Limb (tissue), 2 donors: Measurements from ENCODE around the gene S100A13.

Experiments used
- DNase-seq, 2 donors: peaks; one replicate each; pipeline ENCODE4 v3.0.0-alpha.2; 2016; ENCODE audit errors: extremely low spot score in 2 of 2

S100A13 gene

DNA sequence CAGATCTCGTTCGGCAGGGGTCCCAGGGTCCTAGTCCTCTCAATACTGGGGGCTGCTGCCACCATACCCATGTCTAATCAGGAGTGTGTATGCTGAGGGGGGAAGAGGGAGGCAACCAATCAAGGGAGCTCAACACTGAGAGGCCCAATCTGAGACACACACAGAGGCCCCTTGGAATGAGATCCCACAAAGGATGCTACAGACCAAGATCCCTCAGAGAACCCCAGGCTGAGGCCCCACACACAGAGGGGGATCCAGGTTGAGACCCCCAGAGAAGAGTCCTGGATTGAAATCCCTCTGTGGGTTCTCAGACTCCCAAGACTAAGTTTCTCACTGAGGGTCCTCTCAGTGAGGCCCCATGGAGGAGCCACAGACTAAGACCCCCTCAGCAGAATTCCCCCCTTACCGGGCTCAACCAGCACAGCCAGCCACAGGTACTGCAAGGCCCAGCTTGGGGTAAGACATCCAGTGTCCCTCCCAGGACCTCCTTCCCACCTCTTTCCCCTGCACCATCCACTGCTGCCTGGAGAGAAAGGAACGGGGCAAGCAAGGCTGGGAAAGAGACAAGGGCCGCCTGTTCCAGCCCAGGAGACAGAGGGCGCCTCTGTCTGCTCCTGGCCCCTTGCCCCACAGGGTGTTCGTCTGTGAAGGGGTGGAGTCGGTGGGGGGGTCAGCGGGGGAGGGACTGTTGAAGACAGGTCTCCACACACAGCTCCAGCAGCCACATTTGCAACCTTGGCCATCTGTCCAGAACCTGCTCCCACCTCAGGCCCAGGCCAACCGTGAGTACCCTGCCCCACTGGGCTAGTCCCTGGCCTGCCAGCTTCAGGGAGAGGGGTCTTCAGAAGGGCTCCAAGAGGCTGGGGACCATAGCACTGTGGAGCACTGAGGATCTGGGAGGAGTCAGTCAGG is 666 bp upstream of the S100A13 start, which contains the start of gene S100A1:
TSS of gene S100A1 (plus strand) at position 720 of the 912 bp plus-strand sequence. CDS start 2,088 bp downstream, outside the sequence.
- peak in 1 of 2 donors; percentile 63 for DNase-seq

DNA sequence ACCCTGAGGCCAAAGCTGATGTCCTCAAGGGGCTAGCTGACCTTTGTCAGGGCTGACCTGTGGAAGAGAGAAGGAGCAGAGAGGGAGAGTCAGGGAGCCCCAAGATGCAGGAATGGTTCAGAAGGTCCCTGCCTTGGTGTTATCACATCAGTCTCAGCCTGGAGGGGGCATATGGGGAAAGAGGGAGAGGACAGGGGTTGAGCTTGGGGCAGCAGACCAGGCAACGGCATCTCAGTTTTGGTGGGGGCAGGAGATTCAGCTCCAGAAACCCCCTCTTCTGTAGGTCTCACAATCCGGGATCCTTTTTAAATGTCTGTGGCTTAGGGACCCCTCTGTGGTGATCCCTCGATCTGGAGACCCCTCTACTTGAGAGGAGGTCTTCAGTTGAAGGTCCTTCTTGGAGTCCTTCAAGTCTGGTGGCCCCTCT is 815 bp downstream of the S100A13 start:
- no peak for DNase-seq

DNA sequence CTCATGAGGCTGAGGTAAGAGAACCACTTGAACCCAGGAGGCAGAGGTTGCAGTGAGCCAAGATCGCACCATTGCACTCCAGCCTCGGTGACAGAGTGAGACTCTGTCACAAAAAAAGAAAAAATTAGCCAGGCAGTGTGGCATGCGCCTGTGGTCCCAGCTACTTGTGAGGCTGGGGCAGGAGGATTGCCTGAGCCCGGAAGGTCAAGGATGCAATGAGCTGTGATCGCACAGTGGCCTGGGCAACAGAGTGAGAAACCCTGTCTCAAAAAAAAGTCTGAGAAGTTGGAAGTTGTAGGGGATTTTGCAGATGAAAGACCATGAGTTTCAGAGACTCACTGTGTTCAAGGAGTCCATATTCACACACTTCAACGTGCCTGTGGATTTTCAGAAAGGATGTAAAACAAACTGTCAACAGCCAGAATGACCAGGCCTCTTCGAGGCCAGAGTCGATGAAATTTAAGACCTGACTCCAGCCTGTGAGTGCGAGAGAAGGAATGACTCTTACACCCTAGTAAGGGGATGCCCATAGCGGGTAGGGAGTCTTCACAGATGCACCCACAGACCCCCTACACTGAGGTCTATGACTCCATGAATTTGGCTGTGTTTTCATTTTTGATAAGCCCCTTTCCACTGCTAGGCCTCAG is 2.2 kb downstream of the S100A13 start:
- DNase-seq: no peak

DNA sequence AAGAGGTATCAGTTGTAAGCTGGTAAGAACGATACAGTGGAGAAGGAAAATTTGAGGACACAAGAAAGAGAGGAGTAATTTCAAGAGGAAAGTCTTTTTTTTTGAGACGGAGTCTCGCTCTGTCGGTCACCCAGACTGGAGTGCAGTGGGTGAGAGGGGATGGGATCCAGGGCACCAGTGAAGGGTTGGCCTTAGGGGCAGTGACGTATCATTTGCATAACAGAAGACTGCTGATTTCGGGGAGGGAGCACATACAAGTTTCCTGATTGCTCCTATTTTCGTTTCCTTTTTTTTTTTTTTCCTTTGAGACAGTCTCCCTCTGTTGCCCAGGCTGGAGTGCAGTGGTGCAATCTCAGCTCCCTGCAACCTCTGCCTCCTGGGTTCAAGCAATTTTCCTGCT is 4.2 kb downstream of the S100A13 start:
- no peak for DNase-seq

DNA sequence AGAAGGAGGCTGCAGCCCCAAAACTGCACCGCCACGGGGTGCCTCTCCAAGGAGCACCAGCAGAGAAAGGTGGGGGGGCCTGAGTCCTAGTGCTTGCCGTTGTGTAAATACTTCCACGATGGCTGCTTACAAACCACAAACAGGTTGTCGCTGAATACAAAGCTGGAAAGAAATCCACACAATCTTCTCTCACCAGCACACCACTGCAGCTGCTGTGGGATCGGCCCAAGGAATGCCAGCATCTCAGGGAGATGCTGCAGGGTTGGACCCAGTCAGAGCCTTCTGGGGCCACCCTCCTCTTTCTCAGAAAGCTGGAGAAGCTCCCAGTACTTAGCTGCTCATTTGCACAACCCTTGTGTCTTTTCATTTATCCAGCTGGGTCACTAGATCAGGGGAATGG is 8.1 kb downstream of the S100A13 start:
- DNase-seq: no peak

DNA sequence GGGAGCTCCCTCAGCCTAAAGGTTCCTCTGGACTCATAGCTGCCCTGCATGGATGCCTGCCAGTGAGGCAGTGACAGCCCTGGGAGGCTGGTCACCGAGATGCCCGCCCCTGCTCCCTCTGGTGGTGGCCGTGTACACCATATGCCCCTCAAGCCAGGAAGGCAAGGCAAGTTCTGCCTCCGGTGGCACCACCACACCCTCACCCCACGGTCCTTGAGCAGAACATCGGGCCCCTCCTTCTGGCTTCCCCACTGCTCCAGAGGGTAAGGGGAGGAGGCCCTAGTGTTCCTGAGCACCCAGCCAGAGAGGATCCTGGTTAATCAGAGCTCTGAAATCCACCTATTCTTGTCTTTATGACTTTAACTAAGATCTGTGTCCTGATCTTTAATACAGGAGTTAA is 9.6 kb downstream of the S100A13 start:
- DNase-seq: peak in 1 of 2 donors; percentile 79

DNA sequence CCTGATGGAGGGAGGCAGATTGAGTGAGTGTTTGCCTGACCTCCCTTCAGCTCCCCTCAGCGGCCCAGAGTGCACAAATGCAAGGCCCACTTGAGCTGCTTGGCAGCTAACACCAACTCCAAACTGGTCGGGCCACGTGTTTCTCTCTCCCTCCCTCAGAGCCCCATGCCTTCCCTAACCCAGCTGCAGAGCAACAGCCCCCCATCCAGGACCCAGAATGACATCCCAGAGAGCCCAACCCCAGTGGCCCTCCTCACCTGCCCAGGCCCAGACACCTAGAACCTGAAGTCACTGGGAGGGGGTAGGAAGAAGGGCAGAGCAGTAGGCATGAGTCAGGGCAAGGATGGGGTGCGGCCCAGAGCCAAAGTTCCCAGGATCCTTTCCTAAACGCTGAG is 10.4 kb downstream of the S100A13 start:
- DNase-seq: no peak

DNA sequence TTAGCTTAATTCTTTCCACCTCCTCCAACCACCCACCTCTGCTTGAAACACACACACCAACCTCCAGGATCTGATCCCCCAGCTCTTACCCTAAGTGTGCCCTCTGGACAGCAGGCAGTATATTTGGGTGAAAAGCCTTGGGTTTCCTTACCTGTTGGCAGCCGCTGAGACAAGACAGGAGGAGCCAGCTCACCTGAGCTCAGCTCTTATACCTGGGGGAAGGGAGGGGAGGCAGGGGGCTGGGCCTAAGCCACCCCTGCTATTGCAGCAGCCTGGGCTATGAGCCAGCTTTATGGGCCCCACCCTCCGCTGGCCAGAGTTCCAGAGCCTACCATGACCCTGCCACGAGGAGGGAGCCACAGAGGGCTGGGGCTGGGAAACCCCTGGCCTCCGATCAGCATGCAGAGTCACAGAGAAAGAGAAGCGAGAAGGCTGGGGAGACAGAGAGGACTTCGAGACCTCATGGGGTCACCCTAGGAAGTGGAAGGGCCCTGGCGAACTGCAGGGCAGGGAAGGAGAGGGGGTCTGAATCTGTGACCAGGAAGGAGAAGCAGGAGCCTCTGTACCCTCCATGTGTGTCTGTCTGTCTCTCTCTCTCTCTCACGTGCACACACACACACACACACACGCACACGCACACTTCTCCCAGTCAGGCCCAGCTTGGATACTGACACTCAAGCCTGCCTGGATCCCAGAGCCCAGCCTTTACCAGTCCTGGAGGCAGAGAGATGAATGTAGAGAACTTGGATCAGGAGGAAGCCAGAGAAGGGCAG is 11.0 kb downstream of the S100A13 start, which contains the start of gene S100A14:
TSS of gene S100A14 (minus strand) at position 182 of the 773 bp plus-strand sequence. CDS start 467 bp downstream, outside the sequence.
- DNase-seq: no peak

DNA sequence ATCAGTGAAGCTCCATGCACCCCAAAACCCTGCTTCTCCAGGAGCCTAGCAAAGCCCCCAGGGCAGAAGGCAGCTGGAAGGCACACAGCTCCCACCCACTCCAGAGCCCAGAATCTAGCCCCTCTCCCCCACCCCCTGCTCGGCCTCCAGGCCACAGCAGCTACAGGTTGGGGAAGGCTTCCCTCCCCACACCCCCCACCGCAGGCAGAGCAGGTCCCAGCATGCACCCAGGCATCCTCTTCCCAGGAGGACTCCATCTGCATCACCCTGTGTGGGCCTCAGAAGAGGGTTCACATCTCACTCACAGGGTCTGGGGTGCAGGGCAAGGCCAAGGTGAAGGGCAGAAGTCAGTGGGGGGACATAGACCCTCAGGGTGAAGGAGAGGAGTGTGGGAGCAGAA is 11.9 kb downstream of the S100A13 start:
- no peak for DNase-seq

DNA sequence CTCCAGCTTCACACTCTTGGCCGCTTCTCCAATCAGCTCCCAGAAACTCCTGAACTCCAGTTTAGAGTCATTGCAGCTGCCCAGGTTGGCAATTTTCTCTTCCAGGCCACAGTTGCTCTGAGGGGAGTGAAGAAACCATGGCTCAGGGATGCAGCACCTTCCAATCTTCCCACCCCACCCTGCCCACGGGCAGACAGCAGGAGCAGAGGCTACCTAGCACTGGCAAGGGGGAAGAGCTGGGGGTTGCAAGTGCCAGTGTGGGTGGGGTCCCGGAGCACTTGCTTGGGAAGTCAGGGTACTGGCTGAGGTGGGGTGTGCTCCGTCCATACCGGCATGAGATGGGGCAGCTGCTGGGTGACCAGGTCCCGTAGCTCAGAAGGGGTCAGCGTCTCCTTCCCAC is 12.4 kb downstream of the S100A13 start:
- DNase-seq: no peak

DNA sequence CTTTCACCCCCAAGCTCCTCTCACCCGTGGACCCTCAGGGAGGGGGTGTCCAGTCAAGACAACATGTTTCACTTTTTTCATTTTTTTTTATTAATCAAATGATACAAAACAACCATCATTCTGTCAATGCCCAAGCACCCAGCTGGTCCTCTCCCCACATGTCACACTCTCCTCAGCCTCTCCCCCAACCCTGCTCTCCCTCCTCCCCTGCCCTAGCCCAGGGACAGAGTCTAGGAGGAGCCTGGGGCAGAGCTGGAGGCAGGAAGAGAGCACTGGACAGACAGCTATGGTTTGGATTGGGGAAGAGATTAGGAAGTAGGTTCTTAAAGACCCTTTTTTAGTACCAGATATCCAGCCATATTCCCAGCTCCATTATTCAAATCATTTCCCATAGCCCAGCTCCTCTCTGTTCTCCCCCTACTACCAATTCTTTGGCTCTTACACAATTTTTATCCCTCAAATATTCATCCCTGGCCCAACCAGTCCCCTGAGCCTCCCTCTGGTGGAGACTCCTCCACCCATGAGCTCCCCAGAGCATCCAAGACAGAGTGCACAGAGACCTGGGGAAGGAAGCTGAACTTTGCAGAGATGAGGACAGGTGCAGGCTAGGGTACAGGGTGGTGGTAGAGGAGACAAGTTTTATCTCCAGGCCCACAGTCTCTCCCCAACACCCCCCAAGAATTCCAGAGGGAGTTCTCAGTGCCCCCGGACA is 13.0 kb downstream of the S100A13 start:
- no peak for DNase-seq

DNA sequence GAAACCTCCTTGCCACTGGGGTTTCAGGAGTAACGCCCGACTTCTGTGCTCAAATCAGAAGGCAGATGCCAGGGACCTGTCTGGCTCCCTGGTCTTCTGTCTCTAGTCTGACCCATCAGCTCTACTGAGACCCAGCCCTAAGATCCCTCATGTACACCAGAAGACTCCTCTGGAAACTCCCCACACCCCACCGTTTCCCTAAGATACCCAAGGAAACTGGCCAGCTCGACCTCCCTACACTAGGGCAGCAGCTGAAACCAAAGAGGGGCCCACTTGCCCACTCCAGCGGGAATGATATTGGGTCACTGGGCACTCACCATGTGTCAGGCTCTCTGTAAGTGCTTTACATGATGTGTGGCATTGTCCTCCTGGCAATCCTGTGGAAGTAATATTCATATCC is 13.9 kb downstream of the S100A13 start:
- no peak for DNase-seq

DNA sequence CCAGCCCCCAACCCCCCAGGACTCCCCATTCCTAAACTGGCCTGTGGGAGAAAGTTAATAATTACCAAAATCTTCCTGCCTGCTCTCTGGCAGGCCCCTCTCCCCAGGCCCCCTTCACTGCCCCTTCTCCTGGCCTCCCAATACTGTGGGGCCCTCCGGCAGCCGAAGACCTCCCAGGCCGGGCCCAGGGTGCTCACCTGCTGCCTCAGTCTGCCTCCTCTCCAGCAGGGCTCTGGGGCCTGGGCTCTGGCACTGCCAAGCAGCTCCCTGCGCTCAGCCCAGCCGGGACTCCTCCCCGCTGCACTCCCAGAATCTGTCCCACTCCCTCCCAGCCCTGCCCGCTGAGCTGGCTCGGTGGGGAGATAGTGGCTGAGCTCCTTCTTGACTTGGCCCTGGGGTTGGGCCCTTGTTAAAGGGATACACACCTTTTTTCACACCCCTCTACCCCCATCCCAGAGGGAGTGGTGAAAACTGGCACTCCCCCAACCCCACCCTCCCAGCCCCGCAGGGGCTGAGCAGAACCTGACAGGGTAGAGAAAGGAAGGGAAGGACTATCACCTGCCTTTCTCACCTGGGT is 14.5 kb downstream of the S100A13 start, which contains the start of gene S100A16:
TSS of gene S100A16 (minus strand) at position 383 of the 577 bp plus-strand sequence. CDS start 4,986 bp downstream, outside the sequence.
- DNase-seq: peak in 1 of 2 donors; percentile 22

DNA sequence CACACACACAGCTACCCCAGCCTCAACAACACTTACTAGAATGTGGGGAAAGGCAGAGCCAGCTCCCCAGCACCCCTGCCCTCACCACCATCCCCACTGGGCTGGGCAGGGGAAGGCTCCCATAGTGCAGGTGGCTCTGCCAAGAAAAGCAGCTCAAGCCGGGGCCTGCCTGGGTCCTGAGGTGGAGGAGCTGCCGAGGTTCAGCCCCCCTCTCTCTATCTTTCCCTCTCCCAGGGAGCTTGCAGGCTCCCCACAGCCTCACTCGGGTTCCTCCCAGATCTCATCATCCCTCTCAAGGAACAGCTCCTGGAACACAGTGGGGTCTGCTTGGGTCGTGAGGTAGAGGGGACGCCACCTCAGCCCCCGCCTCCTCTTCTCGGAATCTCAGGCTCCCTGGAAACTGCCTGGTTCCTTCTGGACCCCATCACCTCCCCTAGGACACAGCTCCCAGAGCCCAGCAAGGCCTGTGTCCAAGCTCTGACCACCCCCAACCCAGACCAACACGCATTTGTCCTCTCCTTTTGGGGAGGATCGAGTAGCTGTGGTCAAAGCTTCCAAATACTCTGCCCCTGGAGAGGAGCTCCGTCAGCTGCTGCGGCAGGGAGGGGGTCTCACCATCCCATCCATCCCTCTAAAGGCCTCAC is 15.1 kb downstream of the S100A13 start:
- no peak for DNase-seq

DNA sequence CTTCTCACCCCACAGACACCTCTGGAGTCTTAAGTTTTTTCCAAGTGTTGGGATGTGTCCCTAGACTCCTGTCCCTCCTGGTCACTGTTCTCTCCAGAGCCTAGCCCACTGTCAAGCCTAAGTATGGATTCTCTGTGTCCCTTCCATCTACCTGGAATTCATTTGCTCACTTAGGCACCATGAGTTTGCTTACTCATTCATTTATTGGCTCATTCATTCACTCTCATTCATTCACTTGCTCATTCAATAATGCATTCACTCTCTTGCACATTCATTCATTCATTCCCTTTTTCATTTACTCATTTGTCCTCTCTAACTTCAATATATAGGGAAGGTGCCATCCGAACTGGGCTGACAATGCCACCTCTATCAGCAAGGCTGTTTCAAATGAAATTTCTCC is 15.9 kb downstream of the S100A13 start:
- DNase-seq: no peak

DNA sequence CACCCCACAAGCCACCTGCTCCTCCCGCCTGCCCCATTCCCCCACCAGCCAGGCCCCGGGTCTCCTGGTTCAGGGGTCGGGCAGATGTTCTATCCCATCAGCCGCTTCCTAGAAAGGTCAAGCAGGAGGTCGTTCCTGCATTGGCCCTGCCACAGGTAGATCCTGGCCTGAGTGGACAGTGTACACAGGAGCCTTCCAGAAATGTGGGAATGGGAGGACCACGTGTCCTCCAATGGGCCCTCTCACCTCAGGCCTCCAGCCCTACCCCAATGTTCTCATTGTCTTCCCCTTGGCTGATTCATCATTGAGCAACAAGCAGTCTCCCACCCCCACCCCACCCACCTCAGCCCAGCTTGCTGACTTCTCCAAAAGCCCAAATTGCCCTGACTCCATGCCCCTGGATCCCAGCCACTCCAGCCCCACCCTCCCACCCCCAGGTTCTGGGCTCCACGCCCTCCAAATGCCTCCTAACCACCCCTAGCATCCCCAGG is 16.4 kb downstream of the S100A13 start:
- DNase-seq: no peak

DNA sequence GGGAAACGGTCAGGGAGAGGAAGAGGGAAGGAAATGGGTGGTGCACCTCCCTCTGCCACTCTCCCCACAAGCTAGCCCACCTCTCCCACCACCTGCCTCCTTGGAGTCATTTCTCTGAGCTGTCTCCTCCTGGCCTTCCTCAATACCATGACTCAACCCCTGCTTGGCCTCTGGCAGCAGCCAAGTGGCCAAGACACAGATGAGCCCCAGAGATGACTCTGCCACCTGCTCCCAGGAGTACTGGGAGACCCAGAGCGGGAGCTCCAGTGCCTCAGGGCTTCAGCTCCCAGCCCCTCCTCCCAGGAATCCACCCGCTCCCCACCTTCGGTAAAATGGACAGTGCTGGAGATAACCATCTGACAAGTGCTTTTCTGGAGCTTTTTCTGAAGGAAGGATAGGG is 17.0 kb downstream of the S100A13 start:
- no peak for DNase-seq

DNA sequence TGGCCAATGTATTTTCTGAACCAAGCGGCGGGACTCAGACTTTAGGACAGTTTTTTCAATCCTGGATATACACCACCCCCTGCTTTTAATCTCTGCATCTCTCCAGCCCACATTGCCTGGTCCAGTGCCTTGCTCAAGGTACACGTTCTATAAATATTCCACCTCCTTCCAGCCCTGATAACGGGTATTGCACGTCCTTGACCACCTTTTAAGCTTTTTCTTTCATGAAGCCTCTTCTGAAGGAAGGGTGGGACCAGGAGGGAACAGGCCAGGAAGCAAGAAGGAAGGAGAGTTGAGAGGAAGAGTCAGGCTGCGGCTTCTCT is 17.8 kb downstream of the S100A13 start:
- no peak for DNase-seq

DNA sequence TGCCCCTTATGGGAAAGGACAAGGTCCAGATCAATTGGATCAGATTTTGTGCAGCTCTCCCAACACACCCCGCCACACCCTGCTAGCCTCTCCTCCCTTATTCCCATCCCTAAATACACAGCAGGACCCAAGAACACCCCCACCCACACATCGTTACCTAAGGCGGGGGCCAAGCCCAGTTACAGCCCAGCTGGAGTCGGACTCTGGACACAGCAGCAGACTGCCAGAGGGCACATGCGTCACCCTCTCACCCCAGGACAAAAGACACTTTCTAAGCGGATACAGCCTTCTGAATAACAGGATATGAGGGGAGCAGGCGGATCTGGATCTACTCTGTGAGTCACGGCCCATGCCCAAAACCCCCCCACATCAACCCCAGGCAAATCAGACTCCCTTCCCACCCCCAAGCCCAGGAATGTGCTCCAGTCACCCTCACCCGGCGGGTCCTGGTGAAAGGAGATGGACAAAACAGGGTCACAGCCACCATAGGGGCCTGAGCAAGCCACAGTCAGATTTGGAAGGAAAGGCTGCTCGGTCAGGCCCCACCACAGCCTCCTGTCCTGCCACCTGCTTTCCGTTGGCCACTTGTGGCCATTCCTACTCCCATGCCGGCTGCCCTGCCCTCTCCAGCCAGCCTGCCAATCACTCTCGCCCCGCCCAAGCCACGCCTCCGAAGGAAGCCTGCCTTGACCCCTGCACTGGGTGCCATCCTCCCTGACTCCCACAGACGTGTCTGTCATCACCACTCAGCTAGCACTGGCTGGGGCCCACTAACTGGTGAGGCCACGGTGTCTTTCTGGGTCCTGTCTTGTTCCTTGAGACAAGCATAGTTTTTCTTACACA is 18.3 kb downstream of the S100A13 start:
- no peak for DNase-seq
